GM15510 (cell line): ENCODE results near the gene DGCR8.
A peak's percentile ranks its signal among the peaks of the same experiment; 100 is the strongest.

Experiments used
- POLR2A ChIP-seq: IDR thresholded peaks from 3 replicates; pipeline ENCODE4 v1.6.1; 2011; ENCODE audit warnings: borderline replicate concordance; ENCODE audit not compliant: insufficient read length; ENCODE audit errors: extremely low read depth

Gene DGCR8

GRCh38 chr22:20079745-20080444 lies at the start of gene DGCR8:
Gene DGCR8, plus strand, starts transcription at chr22:20080241. Its CDS starts 5,723 bp downstream, at chr22:20085964.
- TF ChIP-seq POLR2A: peak; percentile 73

DNA sequence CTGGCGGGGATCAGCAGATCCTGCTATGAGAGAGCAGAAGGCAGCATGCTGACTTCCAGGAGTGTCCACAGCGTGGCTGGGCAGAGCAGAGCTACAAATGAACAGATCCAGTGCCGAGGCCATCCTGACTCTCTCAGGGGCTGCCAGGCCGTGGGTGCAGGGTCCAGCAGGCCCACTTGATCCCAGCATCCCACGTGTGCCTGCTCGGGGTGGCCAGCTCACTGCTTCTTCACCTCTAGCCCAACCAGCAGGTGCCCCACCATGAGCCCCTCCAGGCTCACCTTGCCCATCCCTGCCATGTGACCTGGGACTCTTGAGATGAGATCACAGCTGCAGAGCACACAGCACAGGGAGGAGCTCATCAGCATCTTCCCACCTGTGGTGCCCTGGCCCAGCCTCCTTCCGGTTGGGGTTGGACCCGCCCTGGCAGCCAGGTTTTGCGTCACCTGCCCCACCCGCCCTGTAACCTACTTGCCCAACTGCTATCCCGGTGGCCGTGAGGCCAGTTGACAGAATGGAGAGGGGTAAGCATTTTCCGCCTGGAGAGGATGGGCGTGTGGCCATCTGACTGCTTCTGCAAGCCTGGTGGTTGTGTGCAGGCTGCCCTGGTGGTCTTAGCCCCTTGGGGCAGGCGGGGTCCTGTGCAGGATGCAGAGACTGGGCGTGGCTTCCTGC lies 48.2 kb upstream of the DGCR8 start:
- no peak for TF ChIP-seq POLR2A

- no peak for TF ChIP-seq POLR2A
Observed at GRCh38 chr22:20032407-20032991, 47.5 kb upstream of the DGCR8 start.

DNA sequence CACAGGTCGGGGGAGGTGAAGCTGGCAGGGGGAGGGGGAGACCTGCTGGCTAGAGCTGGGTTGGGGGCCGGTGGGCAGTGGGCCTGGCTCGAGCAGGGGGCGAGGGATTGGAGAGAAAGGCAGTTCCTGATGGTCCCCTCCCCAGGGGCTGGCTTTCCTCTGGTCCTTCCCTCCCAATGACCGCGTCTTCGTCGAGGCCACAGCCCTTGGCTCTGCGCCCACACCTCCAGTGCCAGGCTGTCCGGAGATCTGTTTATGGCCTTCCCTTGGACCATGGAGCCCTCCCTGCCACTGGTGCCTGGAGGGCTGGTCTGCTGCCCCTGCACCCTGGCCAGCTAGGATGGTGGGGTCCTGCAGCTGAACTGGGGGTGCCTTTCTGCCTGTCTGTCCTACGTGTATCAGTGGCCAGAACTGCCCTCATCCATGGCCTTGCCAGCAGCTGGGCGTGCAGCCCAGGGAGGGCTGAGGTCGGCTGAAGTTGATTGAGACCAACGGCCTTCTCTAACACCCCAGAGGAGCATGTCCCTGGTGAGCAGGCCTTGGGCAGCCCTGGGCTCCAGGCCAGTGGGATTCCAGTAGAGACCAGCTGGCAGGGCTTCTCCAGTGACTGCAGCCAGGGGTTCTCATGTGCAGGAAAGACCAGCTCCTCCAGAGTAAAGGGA lies 46.9 kb upstream of the DGCR8 start:
- no peak for TF ChIP-seq POLR2A

- no peak for TF ChIP-seq POLR2A
Observed at GRCh38 chr22:20034143-20034542, 45.9 kb upstream of the DGCR8 start.

- TF ChIP-seq POLR2A: no peak
Observed at GRCh38 chr22:20035375-20036083, 44.5 kb upstream of the DGCR8 start.

DNA sequence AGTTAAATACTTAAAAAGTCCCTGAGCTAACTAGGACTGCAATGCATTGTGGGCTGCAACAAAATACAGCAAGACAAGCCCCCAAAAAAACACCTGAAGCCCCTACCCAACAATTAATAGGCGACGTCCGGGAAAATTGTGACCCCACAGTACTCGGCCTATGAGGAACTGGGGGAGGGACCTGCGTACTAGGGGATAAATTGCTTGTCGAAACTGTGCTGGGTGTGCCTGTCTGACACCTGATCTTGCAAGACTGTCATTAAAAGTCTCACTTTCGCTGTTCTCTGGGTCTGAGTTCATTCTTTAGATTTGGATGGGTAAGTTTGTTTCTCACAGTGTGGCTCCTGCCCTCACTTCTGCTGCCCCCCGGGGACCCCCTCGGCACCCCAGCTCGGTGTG lies 44.0 kb upstream of the DGCR8 start:
- TF ChIP-seq POLR2A: peak; percentile 15

GRCh38 chr22:20036535-20037392 lies 43.3 kb upstream of the DGCR8 start:
- TF ChIP-seq POLR2A: no peak

DNA sequence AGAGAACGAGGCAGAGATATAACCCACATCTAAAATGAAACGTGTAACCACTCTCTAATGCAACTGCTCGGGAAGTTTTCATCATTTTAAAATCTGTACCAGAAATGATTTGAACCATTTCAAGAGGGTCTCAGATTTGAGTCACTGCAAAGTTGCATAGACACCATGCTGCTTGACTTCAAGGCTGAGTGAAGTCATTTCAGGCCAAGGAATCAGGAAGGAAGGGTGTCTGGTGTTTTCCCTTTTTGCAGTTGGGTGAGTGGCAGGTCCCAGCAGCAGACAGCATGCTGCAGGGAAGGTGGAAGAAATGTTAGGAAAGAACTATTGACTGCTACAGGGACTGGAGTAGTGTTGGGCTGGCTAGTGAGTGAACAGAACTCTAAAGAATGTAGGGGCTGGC lies 42.6 kb upstream of the DGCR8 start:
- no peak for TF ChIP-seq POLR2A

- TF ChIP-seq POLR2A: no peak
Observed at GRCh38 chr22:20038574-20038973, 41.5 kb upstream of the DGCR8 start.

GRCh38 chr22:20039683-20040325 lies 40.2 kb upstream of the DGCR8 start:
- TF ChIP-seq POLR2A: no peak

DNA sequence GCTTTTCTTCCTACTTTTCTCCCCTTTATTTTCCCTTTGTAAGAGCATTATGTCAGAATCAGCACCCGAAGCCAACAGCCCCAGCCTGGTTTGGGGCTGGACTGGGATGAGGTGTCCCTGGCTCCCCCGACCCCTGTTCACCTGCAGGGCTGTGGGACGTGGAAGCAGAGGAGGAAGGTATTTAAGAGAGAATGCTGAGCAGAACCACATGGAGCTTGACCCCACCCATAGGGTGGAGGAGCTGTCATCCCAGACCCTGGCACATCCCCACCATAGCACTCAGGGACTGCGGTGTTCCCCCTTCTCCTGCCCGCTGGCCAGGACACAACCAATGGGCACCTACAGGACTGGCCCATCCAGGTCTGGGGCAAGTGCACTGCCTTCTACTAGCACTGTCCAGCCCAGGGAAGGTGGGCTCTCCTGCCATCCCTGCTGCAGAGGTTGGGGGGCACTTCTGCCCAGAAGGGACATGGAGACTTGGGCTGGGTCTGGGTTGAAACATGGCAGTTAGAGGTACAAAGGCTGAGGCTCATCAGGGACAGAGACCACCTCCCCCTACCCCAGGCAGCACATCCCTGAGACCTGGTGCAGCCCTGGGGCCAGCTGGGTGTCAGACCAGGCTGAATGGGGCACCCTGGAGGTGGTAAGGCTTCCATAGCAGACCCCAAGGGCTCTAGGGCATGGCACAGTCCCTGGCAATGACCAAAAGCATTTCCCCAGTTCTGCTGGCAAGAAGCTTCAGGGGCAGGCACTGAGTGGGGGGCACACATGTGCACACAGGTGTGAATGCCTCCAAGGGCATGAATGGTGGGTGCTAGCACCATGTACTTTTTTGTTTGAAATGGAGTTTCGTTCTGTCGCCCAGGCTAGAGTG lies 39.5 kb upstream of the DGCR8 start:
- no peak for TF ChIP-seq POLR2A
